ENCODE data around the gene SERPINE2.

SERPINE2 gene

GRCh38 chr2:224063298-224063648 is 24.2 kb upstream of the SERPINE2 start:
- TF ChIP-seq CTCF (conservative IDR thresholded peaks at IDR 0.05; ENCODE audit: control insufficient read depth, insufficient read depth, low read depth, low read length), result no peak
- no peak overlapping the region for H3K4me3 ChIP-seq (ENCODE audit: control insufficient read depth, low read depth, low read length)
- DNase-seq (ENCODE audit: low read depth), result no peak

- H3K4me3 ChIP-seq (ENCODE audit: control insufficient read depth, low read depth, low read length), result no peak overlapping the region
- TF ChIP-seq CTCF (conservative IDR thresholded peaks at IDR 0.05; ENCODE audit: control insufficient read depth, insufficient read depth, low read depth, low read length), result no peak
- no peak for DNase-seq (ENCODE audit: low read depth)
Observed at GRCh38 chr2:224062481-224063297, 23.6 kb upstream of the SERPINE2 start.

- no peak for DNase-seq (ENCODE audit: low read depth)
- H3K4me3 ChIP-seq (ENCODE audit: control insufficient read depth, low read depth, low read length), result no peak overlapping the region
- TF ChIP-seq CTCF (conservative IDR thresholded peaks at IDR 0.05; ENCODE audit: control insufficient read depth, insufficient read depth, low read depth, low read length), result no peak
Observed at GRCh38 chr2:224060783-224061482, 21.8 kb upstream of the SERPINE2 start.

GRCh38 chr2:224059178-224059577 is 20.1 kb upstream of the SERPINE2 start:
- DNase-seq (ENCODE audit: low read depth), result no peak
- no peak overlapping the region for H3K4me3 ChIP-seq (ENCODE audit: control insufficient read depth, low read depth, low read length)
- no peak for TF ChIP-seq CTCF (conservative IDR thresholded peaks at IDR 0.05; ENCODE audit: control insufficient read depth, insufficient read depth, low read depth, low read length)

GRCh38 chr2:224058048-224058775 is 19.1 kb upstream of the SERPINE2 start:
- no peak for DNase-seq (ENCODE audit: low read depth)
- H3K4me3 ChIP-seq (ENCODE audit: control insufficient read depth, low read depth, low read length), result no peak overlapping the region
- no peak for TF ChIP-seq CTCF (conservative IDR thresholded peaks at IDR 0.05; ENCODE audit: control insufficient read depth, insufficient read depth, low read depth, low read length)

GRCh38 chr2:224056889-224057288 is 17.8 kb upstream of the SERPINE2 start:
- TF ChIP-seq CTCF (conservative IDR thresholded peaks at IDR 0.05; ENCODE audit: control insufficient read depth, insufficient read depth, low read depth, low read length), result no peak
- DNase-seq (ENCODE audit: low read depth), result no peak
- no peak overlapping the region for H3K4me3 ChIP-seq (ENCODE audit: control insufficient read depth, low read depth, low read length)

Measured in fibroblast of mammary gland (primary cell).